Globus pallidus (tissue), 1 donor: ENCODE data around the gene DLX1.
"Not testable (repeated sequence)": the region's sequence is repeated elsewhere in the genome, so short reads cannot be mapped to it uniquely, and the experiment has no call there.

ENCODE experiments used
- DNase-seq: peaks from one replicate; pipeline ENCODE4 v3.0.0-alpha.2; 2015; ENCODE audit warnings: low spot score

Gene DLX1

DNA sequence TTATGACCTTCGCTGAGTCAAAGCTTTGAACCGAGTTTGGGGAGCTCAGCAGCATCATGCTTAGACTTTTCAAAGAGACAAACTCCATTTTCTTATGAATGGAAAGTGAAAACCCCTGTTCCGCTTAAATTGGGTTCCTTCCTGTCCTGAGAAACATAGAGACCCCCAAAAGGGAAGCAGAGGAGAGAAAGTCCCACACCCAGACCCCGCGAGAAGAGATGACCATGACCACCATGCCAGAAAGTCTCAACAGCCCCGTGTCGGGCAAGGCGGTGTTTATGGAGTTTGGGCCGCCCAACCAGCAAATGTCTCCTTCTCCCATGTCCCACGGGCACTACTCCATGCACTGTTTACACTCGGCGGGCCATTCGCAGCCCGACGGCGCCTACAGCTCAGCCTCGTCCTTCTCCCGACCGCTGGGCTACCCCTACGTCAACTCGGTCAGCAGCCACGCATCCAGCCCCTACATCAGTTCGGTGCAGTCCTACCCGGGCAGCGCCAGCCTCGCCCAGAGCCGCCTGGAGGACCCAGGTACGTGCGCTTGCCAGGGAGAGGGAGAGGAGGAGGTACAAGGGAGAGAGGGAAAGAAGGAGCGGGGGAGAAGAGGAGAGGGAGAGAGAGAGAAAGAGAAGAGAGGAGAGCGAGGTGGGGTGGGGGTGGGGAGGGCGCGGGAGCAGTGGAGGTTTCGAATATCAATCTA is at the start of gene DLX1:
DLX1 (plus strand) TSS at position 48 of the 700 bp plus-strand sequence; CDS start at position 219, 171 bp downstream.
- no peak for DNase-seq

DNA sequence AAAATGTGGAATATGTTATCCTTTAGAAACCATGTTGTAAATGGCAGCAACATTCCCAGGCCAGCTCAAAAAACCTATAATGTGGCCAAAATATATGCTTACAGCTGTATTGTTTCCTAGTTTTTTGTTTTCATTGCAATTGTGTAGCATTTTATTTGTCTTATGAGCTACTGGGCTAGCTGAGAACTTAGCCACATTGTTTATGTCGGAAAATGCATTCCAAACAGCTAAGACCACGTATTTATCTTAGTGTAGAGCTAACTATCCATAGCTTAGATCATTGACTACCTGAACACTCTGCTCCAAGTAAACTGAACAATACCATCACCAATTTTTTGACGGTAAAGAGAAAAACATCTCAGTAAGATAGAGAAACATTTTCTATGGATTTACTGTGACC is 47.2 kb upstream of the DLX1 start:
- DNase-seq: no peak

DNA sequence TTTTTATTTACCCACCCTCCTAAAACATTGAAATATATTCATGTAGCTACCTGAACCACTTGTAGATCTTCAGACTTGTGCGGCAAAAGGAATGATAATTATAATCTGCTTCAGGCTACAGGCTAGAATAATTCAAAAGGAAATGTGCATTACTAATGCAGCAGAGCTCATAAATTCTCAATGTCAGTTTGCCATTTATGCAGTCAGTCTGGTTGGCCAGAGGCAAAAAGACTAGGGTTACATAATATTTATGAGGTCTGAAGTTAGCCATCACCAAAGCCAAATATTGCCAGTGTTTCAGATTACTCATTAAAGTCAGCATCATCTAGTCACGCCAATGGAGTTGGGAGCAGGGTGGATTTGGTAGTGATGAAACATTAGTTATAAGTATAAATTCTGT is 46.7 kb upstream of the DLX1 start:
- DNase-seq: no peak

GRCh38 chr2:172039011-172039704 is 46.1 kb upstream of the DLX1 start:
- DNase-seq: no peak

DNA sequence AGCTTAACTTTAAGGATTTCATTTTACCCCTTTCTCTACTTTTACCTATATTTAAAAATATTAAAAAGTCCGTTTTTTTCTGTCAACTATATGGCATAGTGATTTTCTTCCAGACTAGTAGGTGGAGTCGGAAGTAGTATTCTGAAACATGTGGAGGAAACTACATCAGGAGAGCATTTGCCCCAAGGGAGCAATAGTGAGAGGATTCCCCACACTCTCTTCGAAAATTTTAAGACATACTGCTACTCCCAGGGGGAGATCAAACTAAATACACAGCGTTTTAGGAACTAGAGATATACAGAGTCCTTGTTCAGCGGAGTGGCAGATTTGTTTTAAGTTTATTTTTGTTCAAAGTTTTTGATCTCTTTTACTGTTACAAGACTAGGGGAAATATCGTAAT is 45.0 kb upstream of the DLX1 start:
- DNase-seq: no peak

GRCh38 chr2:172046080-172046678 is 39.1 kb upstream of the DLX1 start:
- DNase-seq: no peak

DNA sequence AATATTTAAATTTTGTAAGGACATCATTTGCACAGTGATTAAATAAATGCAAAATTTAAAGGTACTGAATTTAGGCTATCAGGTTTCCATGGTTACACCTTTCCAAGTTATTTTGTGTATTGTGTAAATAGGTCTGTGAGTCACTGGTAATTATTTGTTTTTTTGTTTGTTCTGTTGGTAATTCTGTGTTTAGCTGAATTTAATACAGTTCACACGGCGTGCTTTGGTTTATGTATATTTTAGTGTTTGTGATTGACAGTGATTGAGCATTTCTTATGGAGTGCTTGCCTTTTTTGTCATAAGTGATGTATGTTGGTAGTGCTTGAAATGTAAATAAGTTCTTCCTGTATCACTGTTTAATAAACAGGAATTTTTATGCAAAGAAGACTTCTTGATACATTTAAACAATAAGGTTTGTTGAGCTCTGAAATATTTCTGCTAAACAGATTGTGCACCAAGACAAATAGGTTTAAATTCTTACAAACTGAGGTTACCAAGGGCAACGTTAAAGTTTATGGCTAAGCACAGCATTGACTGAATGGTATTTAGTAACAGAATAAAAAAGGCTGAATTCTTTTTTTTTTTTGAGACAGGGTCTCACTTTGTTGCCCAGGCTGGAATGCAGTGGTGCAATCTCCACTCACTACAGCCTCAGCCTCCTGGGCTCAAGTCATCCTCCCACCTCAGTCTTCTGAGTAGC is 38.3 kb upstream of the DLX1 start:
- DNase-seq: no peak

GRCh38 chr2:172047566-172048507 is 37.5 kb upstream of the DLX1 start:
- no peak for DNase-seq

DNA sequence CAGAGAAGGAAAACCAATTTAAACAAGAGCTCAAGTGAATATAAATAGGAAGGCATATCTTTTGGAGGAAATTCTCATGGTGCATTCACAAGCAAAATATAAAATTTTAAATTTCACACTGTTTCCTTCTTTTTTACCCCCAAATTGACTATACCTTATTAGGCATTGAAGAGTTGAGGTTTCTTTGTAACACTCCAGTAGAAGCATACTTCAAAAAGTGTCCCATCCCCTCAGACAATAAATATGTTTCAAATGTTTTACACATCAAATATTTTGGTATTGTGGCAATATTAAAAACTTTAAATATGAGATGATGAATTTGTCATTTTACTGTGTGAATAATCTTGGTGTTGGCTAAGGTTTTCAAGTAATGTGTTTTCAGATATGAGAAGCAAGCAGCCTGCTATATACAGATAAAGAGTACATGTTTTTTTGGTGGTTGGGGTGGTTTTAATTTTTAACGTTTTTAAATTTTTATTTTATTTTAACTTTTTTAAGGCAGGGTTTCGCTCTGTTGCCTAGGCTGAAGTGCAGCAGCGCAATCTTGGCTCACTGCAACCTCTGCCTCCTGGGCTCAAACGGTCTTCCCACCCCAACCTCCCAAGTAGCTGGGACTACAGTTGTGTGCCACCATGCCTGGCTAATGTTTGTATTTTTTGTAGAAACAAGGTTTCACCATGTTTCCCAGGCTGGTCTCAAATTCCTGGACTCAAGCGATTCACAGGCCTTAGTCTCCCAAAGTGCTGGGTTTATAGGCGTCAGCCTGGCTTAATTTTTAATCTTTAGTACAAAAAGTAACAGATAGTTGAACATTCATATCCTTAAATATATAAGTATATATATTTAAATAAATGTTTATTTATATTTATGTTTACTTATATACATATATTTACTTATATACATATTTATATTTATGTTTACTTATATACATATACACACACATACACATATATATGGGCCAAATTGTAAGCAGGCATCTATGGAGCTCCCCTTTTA is 36.5 kb upstream of the DLX1 start:
- no peak for DNase-seq

GRCh38 chr2:172049567-172050120 is 35.7 kb upstream of the DLX1 start:
- DNase-seq: no peak

- no peak for DNase-seq
Observed at GRCh38 chr2:172050479-172051125, 34.7 kb upstream of the DLX1 start.

- DNase-seq: no peak
Observed at GRCh38 chr2:172052000-172052983, 33.0 kb upstream of the DLX1 start.

DNA sequence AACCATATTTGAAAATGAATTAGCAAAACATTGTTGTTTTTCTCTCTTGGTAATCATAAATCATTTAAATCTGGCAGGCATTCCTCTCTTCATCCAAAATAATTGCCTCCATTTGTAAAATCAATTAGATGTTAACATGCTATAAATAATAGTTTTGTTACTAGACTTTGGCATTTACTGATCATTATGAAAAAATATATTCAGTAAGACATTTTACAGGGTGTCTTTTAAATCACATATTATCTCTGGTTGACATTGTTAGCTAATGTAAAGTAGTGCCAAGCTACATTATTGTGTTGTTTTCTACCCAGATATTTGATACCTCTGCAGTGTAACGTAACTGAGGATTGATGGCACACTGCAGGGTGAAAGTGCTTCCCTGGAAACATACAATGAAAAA is 31.8 kb upstream of the DLX1 start:
- no peak for DNase-seq

DNA sequence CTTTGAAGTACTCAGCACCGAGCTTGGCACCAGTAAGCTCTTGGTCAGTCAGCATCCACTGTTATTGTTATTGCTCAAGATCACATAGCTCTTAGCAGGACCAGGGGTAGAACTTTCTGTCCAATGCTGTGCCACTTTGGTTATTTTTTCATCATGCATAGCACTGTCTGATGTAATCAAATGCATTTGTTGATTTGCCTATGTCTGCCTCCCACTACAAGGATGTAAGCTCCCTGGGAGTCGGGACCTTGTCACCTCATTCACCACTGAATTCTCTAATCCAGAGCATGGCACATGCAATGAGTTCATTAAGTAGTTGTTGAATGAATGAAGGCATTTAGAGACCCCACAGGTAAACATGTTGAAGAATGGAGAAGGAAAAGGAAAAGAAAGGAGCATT is 29.0 kb upstream of the DLX1 start:
- DNase-seq: no peak

GRCh38 chr2:172058660-172059059 is 26.6 kb upstream of the DLX1 start:
- DNase-seq: no peak

GRCh38 chr2:172060118-172060517 is 25.2 kb upstream of the DLX1 start:
- not testable (repeated sequence) for DNase-seq

- no peak for DNase-seq
Observed at GRCh38 chr2:172062402-172063004, 22.8 kb upstream of the DLX1 start.

- no peak for DNase-seq
Observed at GRCh38 chr2:172063446-172063845, 21.9 kb upstream of the DLX1 start.
